COLO668 (cell line): ENCODE measurements around the gene COL9A2.

Experiments
- DNase-seq: peaks from one replicate; lab custom pipeline; 2025; ENCODE audit not compliant: unreplicated experiment; lab: John Stamatoyannopoulos, UW

The COL9A2 gene

DNA sequence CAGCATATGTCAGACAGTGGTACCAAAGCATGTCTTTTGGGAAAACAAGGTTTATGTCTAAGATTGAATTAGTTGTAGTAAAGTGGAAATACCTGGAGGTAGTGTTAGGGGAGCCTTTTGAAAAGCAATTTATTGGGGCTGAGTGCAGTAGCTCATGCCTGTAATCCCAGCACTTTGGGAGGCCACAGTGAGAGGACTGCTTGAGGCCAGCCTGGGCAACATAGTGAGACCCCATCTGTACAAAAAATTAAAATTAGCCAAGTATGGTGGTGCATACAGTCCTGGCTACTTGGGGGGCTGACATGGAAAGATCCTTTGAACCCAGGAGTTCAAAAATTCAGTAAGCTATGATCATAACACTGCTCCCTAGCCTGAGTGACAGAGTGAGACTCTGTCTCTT, 51.8 kb downstream of the COL9A2 start:
- DNase-seq, result no peak

DNA sequence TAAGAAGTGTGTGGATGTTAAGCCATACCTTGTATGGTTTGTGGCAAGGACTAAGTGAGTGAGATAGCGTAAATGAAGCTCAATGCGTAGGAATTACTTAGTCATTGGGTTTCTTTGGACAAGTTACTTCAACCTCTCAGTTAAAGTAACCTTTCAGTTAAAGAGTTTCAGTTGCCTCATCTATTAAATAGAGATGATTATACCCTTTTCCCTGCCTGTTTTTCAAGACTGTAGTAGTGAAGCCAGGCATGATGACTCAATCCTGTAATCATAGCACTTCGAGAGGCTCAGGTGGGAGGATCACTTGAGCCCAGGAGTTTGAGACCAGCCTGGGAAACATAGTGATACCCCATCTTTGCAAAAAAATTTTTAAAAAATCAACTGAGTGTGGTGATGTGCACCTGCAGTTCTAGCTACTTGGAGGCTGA, 52.7 kb downstream of the COL9A2 start:
- DNase-seq, result no peak

DNA sequence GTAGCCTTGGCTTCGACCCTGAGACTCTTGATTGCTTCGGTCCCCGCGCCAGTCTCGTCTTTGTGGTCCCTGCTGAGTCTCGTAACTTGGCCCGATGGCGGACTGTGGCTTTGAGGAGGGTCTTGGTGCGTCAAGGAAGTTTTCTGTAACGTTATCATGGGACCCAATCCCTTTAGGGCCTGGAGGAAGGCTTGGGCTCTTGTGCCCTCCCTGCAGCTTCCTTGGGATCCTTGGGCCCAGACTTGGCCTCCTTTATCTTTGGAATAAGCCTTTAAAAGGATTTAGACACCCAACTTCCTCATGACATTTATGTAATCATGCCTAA, 58.7 kb downstream of the COL9A2 start:
- DNase-seq, result no peak

DNA sequence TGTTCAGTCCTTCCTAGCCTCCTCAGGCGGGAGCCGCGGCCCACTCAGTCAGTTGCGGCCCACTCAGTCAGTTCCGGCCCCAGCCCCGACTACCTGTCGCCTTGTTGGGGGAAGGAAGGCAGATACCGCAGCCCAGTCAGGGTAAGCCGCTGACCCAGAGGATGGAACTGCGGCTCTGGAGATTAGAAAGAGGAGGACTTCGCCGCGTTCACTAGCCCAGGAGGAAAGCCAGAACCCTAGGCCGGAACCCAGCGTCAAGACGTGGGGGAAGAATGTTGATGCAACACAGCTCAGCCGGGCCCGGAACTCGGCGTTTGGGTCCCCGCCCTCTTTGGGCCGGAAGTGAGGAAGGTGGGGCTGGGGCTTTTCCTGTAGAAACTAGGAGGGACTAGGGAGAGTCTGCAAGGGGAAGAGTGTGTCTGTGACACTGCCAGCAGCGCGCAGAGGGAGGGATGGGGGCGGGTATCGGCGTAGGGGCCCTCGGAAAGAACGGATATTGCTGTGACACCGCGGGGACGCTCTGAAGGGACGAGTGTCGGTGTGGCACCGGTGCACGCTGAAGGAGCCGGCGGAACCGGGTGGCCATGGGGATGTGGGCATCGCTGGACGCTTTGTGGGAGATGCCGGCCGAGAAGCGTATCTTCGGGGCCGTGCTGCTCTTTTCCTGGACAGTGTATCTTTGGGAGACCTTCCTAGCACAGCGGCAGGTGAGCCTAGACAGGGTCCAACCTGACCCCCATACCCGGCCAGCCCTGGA, 59.2 kb downstream of the COL9A2 start, which contains the start of gene ZMPSTE24:
TSS of gene ZMPSTE24 (plus strand) at position 549 of the 757 bp plus-strand sequence. CDS start at position 585, 36 bp downstream.
- DNase-seq, result peak; percentile 100

DNA sequence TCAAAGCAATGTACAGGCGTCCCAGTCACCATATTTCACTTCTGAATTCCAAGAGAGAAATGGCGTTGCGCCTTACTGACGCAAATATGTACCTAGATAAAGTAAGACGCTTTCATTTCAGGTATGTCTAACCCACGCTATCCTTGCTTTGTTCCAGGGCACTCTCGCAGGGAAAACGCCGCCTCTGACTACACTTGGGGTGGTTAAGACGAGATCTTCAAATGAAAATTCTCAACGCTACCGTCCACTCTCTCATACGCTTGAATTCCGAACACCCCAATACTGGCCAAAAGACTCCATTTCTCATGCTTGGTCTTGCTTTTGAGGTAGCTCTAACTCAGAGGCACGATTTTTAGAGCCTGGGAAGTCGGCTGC, 59.8 kb downstream of the COL9A2 start:
- no peak for DNase-seq

DNA sequence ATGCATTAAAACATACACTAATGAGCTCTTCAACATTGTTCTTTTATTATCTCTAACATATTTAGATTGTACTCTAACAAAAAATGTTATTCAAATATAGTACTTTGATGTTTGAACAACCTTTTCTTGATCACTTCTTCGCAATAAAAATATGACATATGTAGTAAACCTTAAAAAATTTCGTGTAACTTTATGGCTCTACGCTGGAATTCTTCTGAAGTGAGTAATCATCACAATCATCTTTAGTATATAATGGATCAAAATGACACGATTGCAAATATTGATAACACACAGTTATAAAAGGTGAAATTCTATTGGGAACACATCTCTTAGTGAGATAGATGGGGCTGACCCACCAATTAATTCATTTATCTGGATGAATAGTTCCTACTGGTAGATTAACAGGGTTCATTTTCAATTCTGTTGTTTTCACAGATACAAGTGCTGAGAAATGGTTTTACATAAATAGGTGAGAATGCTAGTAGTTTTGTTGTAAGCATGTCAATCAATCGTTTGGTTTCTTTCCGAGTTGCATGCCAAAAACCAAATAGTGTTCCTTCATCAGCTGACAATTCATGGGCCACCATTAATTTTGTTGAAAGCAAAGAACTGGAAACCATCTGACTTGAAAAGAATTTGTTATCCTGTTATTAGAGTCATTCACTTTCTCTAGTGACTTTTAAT, 60.5 kb downstream of the COL9A2 start:
- no peak for DNase-seq

DNA sequence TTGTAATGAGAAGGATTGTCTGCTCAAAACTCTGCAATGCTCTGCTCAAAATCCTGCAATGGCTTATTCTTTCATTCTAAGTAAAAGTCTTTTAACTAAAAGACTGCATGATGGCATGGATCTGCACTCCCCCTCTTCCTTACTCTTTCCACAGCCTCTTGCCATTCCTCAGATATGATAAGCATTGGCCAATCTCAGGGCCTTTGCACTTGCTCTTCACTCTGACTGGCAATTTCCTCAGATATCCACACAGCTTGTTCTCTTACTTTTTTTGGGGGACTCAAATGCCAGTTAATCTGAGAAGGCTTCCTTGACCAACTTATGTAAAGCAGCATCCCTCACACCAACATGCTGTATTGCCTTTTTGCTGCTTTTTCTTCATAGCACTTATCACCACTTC, 61.9 kb downstream of the COL9A2 start:
- DNase-seq, result no peak

DNA sequence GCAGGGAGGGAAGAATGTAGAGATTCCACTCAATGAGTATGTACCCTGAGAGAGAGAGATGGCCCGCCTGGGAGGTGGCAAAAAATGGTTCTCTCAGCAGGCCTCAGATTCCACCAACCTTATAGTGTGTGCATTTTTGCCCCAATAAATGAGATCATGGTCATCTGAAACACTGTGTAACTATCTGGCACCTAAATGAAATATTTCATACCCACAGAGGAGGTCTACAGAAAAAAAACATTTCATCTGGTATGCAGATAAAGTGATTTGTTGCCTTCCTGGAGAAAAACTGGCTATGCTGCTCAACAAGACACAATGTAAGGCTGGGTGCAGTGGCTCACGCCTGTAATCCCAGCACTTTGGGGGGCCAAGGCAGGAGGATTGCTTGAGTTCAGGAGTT, 64.5 kb downstream of the COL9A2 start:
- no peak for DNase-seq

DNA sequence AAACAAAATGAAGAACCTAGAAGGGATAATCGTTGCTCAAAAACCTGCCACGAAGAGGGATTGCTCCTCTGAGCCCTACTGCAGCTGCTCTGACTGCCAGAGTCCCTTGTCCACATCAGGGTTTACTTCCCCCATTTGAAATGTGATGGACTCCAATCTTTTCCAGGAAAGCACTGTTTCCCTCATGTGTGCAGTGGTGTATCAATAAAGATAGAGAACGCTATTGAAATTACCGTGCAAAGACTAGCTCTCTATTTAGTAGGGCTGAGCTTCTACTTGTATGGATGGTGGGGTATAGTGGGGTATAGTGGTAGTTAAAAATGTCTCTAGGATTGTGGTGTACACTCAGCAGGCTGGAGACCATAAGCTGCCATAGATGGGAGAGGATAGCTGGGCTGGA, 65.6 kb downstream of the COL9A2 start:
- no peak for DNase-seq
